H9 (cell line): ENCODE results near the gene FAM98C. TPM values are rescaled to one million over a fixed set of nuclear protein-coding genes. Genes with fewer than 3 reads are reported as not detected.

Experiments used
- DNase-seq: peaks from one replicate; pipeline ENCODE4 v3.0.0-alpha.2; 2017
- H2AFZ ChIP-seq: one replicate; pipeline ENCODE4 v1.6.1; 2013; ENCODE audit warnings: mild to moderate bottlenecking, low read length, control low read depth, moderate library complexity
- H2AK5ac ChIP-seq: 2 replicates; pipeline ENCODE4 v1.6.1; 2013; ENCODE audit warnings: low read length, control low read depth, mixed read lengths; ENCODE audit not compliant: insufficient read length
- H2BK120ac ChIP-seq: one replicate; pipeline ENCODE4 v1.6.1; 2013; ENCODE audit warnings: low read depth, mild to moderate bottlenecking, low read length, control low read depth, inconsistent platforms; ENCODE audit not compliant: poor library complexity, severe bottlenecking
- H2BK12ac ChIP-seq: 2 replicates; pipeline ENCODE4 v1.6.1; 2013; ENCODE audit warnings: low read length, control low read depth, mixed read lengths, low read depth; ENCODE audit not compliant: insufficient read length
- H2BK15ac ChIP-seq: 2 replicates; pipeline ENCODE4 v1.6.1; 2013; ENCODE audit warnings: low read depth, low read length, control low read depth
- H2BK20ac ChIP-seq: one replicate; pipeline ENCODE4 v1.6.1; 2013; ENCODE audit warnings: low read depth, mild to moderate bottlenecking, low read length, control low read depth, inconsistent platforms; ENCODE audit not compliant: poor library complexity, severe bottlenecking
- H2BK5ac ChIP-seq: 2 replicates; pipeline ENCODE4 v1.6.1; 2013; ENCODE audit warnings: low read length, control low read depth, mixed read lengths; ENCODE audit not compliant: insufficient read length
- H3K14ac ChIP-seq: 2 replicates; pipeline ENCODE4 v1.6.1; 2013; ENCODE audit warnings: low read length, control low read depth; ENCODE audit not compliant: insufficient read depth
- H3K18ac ChIP-seq: 2 replicates; pipeline ENCODE4 v1.6.1; 2013; ENCODE audit warnings: low read depth, mild to moderate bottlenecking, mixed read lengths, low read length, control low read depth; ENCODE audit not compliant: insufficient read length
- H3K23ac ChIP-seq: 2 replicates; pipeline ENCODE4 v1.6.1; 2013; ENCODE audit warnings: low read length, control low read depth, mixed read lengths, low read depth; ENCODE audit not compliant: insufficient read length
- H3K23me2 ChIP-seq: 2 replicates; pipeline ENCODE4 v1.6.1; 2013; ENCODE audit warnings: low read depth, mild to moderate bottlenecking, mixed read lengths, low read length, control low read depth; ENCODE audit not compliant: insufficient read length, poor library complexity, severe bottlenecking
- H3K27ac ChIP-seq: 2 replicates; pipeline ENCODE4 v1.5.1; 2013; ENCODE audit warnings: low read length, control low read depth, mixed read lengths, low read depth; ENCODE audit not compliant: insufficient read length
- H3K27me3 ChIP-seq: 2 replicates; pipeline ENCODE4 v1.6.1; 2013; ENCODE audit warnings: low read length, control low read depth, inconsistent platforms; ENCODE audit not compliant: insufficient read depth
- H3K4ac ChIP-seq: 2 replicates; pipeline ENCODE4 v1.6.1; 2013; ENCODE audit warnings: low read depth, mild to moderate bottlenecking, control low read depth, inconsistent platforms, low read length, moderate library complexity
- H3K4me1 ChIP-seq: 2 replicates; pipeline ENCODE4 v1.6.1; 2013; ENCODE audit warnings: low read length, control low read depth, inconsistent platforms; ENCODE audit not compliant: insufficient read depth
- H3K4me2 ChIP-seq: 2 replicates; pipeline ENCODE4 v1.6.1; 2013; ENCODE audit warnings: low read length, control low read depth, mixed read lengths; ENCODE audit not compliant: insufficient read length, insufficient read depth
- H3K56ac ChIP-seq: 2 replicates; pipeline ENCODE4 v1.6.1; 2013; ENCODE audit warnings: low read depth, mild to moderate bottlenecking, mixed read lengths, low read length, control low read depth; ENCODE audit not compliant: insufficient read length
- H3K79me1 ChIP-seq: 2 replicates; pipeline ENCODE4 v1.6.1; 2013; ENCODE audit warnings: low read depth, mild to moderate bottlenecking, moderate library complexity, low read length, control low read depth, inconsistent platforms; ENCODE audit not compliant: insufficient read depth, poor library complexity, severe bottlenecking
- H3K79me2 ChIP-seq: 2 replicates; pipeline ENCODE4 v1.6.1; 2013; ENCODE audit warnings: low read length, control low read depth, inconsistent platforms; ENCODE audit not compliant: insufficient read depth
- H3K9ac ChIP-seq: 2 replicates; pipeline ENCODE4 v1.6.1; 2013; ENCODE audit warnings: low read length, control low read depth, mixed read lengths; ENCODE audit not compliant: insufficient read length; ENCODE audit errors: extremely low read depth
- H3K9me3 ChIP-seq: one replicate; pipeline ENCODE4 v1.6.1; 2013; ENCODE audit warnings: low read depth, low read length, inconsistent platforms; ENCODE audit not compliant: control insufficient read depth
- H3T11ph ChIP-seq: one replicate; pipeline ENCODE4 v1.6.1; 2013; ENCODE audit warnings: mild to moderate bottlenecking, low read length, control low read depth, inconsistent platforms
- H4K20me1 ChIP-seq: one replicate; pipeline ENCODE4 v1.6.1; 2013; ENCODE audit not compliant: control insufficient read depth, insufficient read length, insufficient read depth
- H4K5ac ChIP-seq: 2 replicates; pipeline ENCODE4 v1.6.1; 2013; ENCODE audit warnings: low read depth, mild to moderate bottlenecking, mixed read lengths, low read length, control low read depth; ENCODE audit not compliant: insufficient read length
- H4K8ac ChIP-seq: replicated peaks from 2 replicates; pipeline ENCODE4 v1.6.1; 2013; ENCODE audit warnings: low read length, control low read depth, mixed read lengths, low read depth; ENCODE audit not compliant: insufficient read length
- H4K91ac ChIP-seq: 2 replicates; pipeline ENCODE4 v1.6.1; 2013; ENCODE audit warnings: low read depth, mild to moderate bottlenecking, moderate library complexity, mixed read lengths, low read length, control low read depth; ENCODE audit not compliant: insufficient read length
- H3K27ac Mint-ChIP-seq, 3 experiments: 2 replicates in 2 of 3; 3 replicates in 1 of 3; pipeline ENCODE4 v1.8.0; 2020 to 2021; ENCODE audit warnings: mixed read lengths in 3 of 3, mild to moderate bottlenecking in 1 of 3, moderate library complexity in 1 of 3
- H3K27me3 Mint-ChIP-seq: 2 replicates; pipeline ENCODE4 v1.8.0; 2021; ENCODE audit warnings: low read depth, mild to moderate bottlenecking, moderate library complexity, mixed read lengths
- H3K36me3 Mint-ChIP-seq, 3 experiments: 2 replicates in 2 of 3; 3 replicates in 1 of 3; pipeline ENCODE4 v1.8.0; 2020 to 2021; ENCODE audit warnings: low read depth in 3 of 3, mixed read lengths in 3 of 3; ENCODE audit not compliant: insufficient read depth in 1 of 3
- H3K4me1 Mint-ChIP-seq, 2 experiments: 2 replicates each; pipeline ENCODE4 v1.8.0; 2020; ENCODE audit warnings: mixed read lengths in 2 of 2
- H3K4me3 Mint-ChIP-seq, 2 experiments: 2 replicates in 1 of 2; 3 replicates in 1 of 2; pipeline ENCODE4 v1.8.0; 2020 to 2021; ENCODE audit warnings: mild to moderate bottlenecking in 2 of 2, mixed read lengths in 2 of 2, moderate library complexity in 1 of 2
- H3K9me3 Mint-ChIP-seq, 2 experiments: 2 replicates in 1 of 2; 3 replicates in 1 of 2; pipeline ENCODE4 v1.8.0; 2020; ENCODE audit warnings: mild to moderate bottlenecking in 2 of 2, mixed read lengths in 2 of 2, moderate library complexity in 1 of 2
- CTCF ChIP-seq: fragments of 200-600 bp; sonication (generic); conservative IDR thresholded peaks from 3 replicates; pipeline ENCODE4 v1.8.0; 2021; ENCODE audit warnings: antibody characterized with exemption, mild to moderate bottlenecking
- WGBS: extraction: QIAGEN DNeasy Blood & Tissue Kit; methylation state at CpG from one replicate; pipeline ENCODE4 v1.1.7; 2013; ENCODE audit warnings: missing lambda C conversion rate, low lambda C conversion rate, mixed read lengths; ENCODE audit not compliant: insufficient read length; ENCODE audit errors: extremely low coverage; 5-methylcytosine and 5-hydroxymethylcytosine counted together
- total RNA-seq: library from RNA; stranded (reverse); gene quantifications from 2 replicates; pipeline ENCODE4 v1.2.1, GENCODE V29; 2021

Gene FAM98C
- total RNA-seq, 1 experiment from 2014 or later: 16.4 TPM

- H3K4me3 Mint-ChIP-seq: no peak overlapping the region
- no peak for TF ChIP-seq CTCF
Observed at GRCh38 chr19:38413416-38413815, 10.5 kb downstream of the FAM98C start.

More at GRCh38 chr19:38413416-38413815, 10.5 kb downstream of the FAM98C start:
- peaks cover 6% of the 10 kb centered on the region for H3K27me3 Mint-ChIP-seq
- peaks cover 13% of the 10 kb centered on the region for H3K23me2 ChIP-seq
- H4K8ac ChIP-seq: no peak overlapping the region
- no peak overlapping the region for H3K18ac ChIP-seq
- H3K27ac Mint-ChIP-seq: no peak overlapping the region
- H2BK15ac ChIP-seq: no peak overlapping the region
- no peak overlapping the region for H3K4me2 ChIP-seq
- H2BK120ac ChIP-seq: no peak overlapping the region
- H2BK5ac ChIP-seq: no peak overlapping the region
- H3K9me3 Mint-ChIP-seq: no peaks in the 10 kb centered on the region
- no peak overlapping the region for H3T11ph ChIP-seq
- no peak overlapping the region for H3K14ac ChIP-seq
- no peaks in the 10 kb centered on the region for H3K9me3 ChIP-seq
- H3K27me3 ChIP-seq: no peaks in the 10 kb centered on the region
- H3K4ac ChIP-seq: no peak overlapping the region
- no peaks in the 10 kb centered on the region for H3K79me2 ChIP-seq
- peaks cover 1 to 3% (median 2%) of the 10 kb centered on the region in 3 experiments; a peak in 4 of 7 replicates for H3K36me3 Mint-ChIP-seq
- H4K91ac ChIP-seq: no peak overlapping the region
- H2AFZ ChIP-seq: no peak overlapping the region
- H3K23ac ChIP-seq: no peak overlapping the region
- no peaks in the 10 kb centered on the region for H3K4me1 ChIP-seq
- no peak overlapping the region for H3K56ac ChIP-seq
- H2AK5ac ChIP-seq: no peak overlapping the region
- H4K20me1 ChIP-seq: no peaks in the 10 kb centered on the region
- no peak overlapping the region for H2BK12ac ChIP-seq
- H3K9ac ChIP-seq: no peak overlapping the region
- no peak overlapping the region for H3K27ac ChIP-seq
- DNase-seq: no peak
- H3K79me1 ChIP-seq: no peaks in the 10 kb centered on the region
- peaks cover 10 to 12% of the 10 kb centered on the region in 2 experiments for H3K4me1 Mint-ChIP-seq
- no peak overlapping the region for H4K5ac ChIP-seq
- WGBS: no CpG with 5 or more reads among the region's 6 CpGs
- H2BK20ac ChIP-seq: no peak overlapping the region
